Activated T-helper 1 cell treated with anti-CD3 and anti-CD28 coated beads, Interleukin-12 subunit alpha, Interleukin-12 subunit beta, Interleukin-2, Interleukin-4 antibody, amounts not matched to agents 30 ng/mL and 10 ng/mL and 1 ng/mL, durations not matched to agents 14 hours and 24 hours and 36 hours (primary cell): ENCODE results near the gene KDM5A. TPM values are rescaled to one million over a fixed set of nuclear protein-coding genes. Genes with fewer than 3 reads are reported as not detected.
"Not testable (repeated sequence)": the region's sequence is repeated elsewhere in the genome, so short reads cannot be mapped to it uniquely, and the experiment has no call there.

Experiments used
- DNase-seq: peaks from one replicate; pipeline ENCODE4 v3.0.0; 2021; ENCODE audit warnings: low spot score
- H3K27ac Mint-ChIP-seq: one replicate; pipeline ENCODE4 v1.8.0; 2021; ENCODE audit warnings: mild to moderate bottlenecking, mixed read lengths
- H3K27me3 Mint-ChIP-seq: one replicate; pipeline ENCODE4 v1.8.0; 2022; ENCODE audit warnings: mild to moderate bottlenecking, moderate library complexity, mixed read lengths; ENCODE audit not compliant: insufficient read depth
- H3K36me3 Mint-ChIP-seq: one replicate; pipeline ENCODE4 v1.8.0; 2021; ENCODE audit warnings: low read depth, mixed read lengths
- H3K4me1 Mint-ChIP-seq: one replicate; pipeline ENCODE4 v1.8.0; 2021; ENCODE audit warnings: low read depth, mixed read lengths
- H3K4me3 Mint-ChIP-seq: one replicate; pipeline ENCODE4 v1.8.0; 2021; ENCODE audit warnings: mild to moderate bottlenecking, moderate library complexity, mixed read lengths
- H3K9me3 Mint-ChIP-seq: one replicate; pipeline ENCODE4 v1.8.0; 2021; ENCODE audit warnings: mixed read lengths
- intact Hi-C: fragments of 100-400 bp; cut with micrococcal nuclease; formaldehyde crosslinking; loops from one replicate; pipeline ENCODE4 v1.15.1; 2024
- total RNA-seq: library from RNA; stranded (reverse); gene quantifications from 2 replicates; pipeline ENCODE4 v1.2.3, GENCODE V29; 2022

The KDM5A gene
- total RNA-seq, 1 donor from 2014 or later: 81.2 TPM

DNA sequence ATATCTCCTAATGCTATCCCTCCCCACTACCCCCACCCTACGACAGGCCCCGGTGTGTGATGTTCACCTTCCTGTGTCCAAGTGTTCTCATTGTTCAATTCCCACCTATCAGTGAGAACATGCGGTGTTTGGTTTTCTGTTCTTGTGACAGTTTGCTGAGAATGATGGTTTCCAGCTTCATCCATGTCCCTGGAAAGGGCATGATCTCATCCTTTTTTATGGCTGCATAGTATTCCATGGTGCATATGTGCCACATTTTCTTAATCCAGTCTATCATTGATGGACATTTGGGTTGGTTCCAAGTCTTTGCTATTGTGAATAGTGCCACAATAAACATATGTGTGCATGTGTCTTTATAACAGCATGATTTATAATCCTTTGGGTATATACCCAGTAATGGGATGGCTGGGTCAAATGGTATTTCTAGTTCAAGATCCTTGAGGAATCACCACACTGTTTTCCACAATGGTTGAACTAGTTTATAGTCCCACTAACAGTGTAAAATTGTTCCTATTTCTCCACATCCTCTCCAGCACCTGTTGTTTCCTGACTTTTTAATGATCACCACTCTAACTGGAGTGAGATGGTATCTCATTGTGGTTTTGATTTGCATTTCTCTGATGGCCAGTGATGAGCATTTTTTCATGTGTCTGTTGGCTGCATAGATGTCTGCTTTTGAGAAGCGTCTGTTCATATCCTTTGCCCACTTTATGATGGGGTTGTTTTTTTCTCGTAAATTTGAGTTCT, 18.2 kb downstream of the KDM5A start:
- H3K4me3 Mint-ChIP-seq, DNase-seq, H3K4me1 Mint-ChIP-seq, intact Hi-C loops, H3K27me3 Mint-ChIP-seq, H3K27ac Mint-ChIP-seq: not testable (repeated sequence)
- Mint-ChIP-seq H3K9me3 (peaks cover 13% of the 10 kb centered on the region), H3K36me3 (peaks cover 68% of the 10 kb centered on the region)

- H3K27ac Mint-ChIP-seq: no peak overlapping the region
- no peak for DNase-seq
- H3K36me3 Mint-ChIP-seq: peaks cover 60% of the 10 kb centered on the region
- peaks cover 8% of the 10 kb centered on the region for H3K9me3 Mint-ChIP-seq
- intact Hi-C loops: no loop called here
- no peaks in the 10 kb centered on the region for H3K4me1 Mint-ChIP-seq
- H3K27me3 Mint-ChIP-seq: no peaks in the 10 kb centered on the region
- no peak overlapping the region for H3K4me3 Mint-ChIP-seq
Measured at GRCh38 chr12:367972-368371, 21.1 kb downstream of the KDM5A start.

GRCh38 chr12:366820-367219, 22.3 kb downstream of the KDM5A start:
- DNase-seq: no peak
- peaks cover 60% of the 10 kb centered on the region for H3K36me3 Mint-ChIP-seq
- intact Hi-C loops: no loop called here
- H3K27me3 Mint-ChIP-seq: no peaks in the 10 kb centered on the region
- no peak overlapping the region for H3K27ac Mint-ChIP-seq
- no peak overlapping the region for H3K4me3 Mint-ChIP-seq
- no peaks in the 10 kb centered on the region for H3K4me1 Mint-ChIP-seq
- H3K9me3 Mint-ChIP-seq: peaks cover 3% of the 10 kb centered on the region

GRCh38 chr12:359091-359490, 30.0 kb downstream of the KDM5A start:
- Mint-ChIP-seq H3K27me3 (no peaks in the 10 kb centered on the region), H3K4me1 (peaks cover 6% of the 10 kb centered on the region), H3K9me3 (no peaks in the 10 kb centered on the region), H3K36me3 (peaks cover 61% of the 10 kb centered on the region), H3K27ac (no peak overlapping the region), H3K4me3 (no peak overlapping the region)
- intact Hi-C loops: no loop called here
- no peak for DNase-seq

GRCh38 chr12:356276-356988, 32.7 kb downstream of the KDM5A start:
- intact Hi-C loops: no loop called here
- Mint-ChIP-seq H3K27ac (peak overlapping the region; percentile 46), H3K36me3 (peaks cover 52% of the 10 kb centered on the region)

GRCh38 chr12:351197-351596, 37.9 kb downstream of the KDM5A start:
- H3K27ac Mint-ChIP-seq, H3K9me3 Mint-ChIP-seq, H3K4me3 Mint-ChIP-seq, intact Hi-C loops, H3K4me1 Mint-ChIP-seq, H3K27me3 Mint-ChIP-seq, DNase-seq: not testable (repeated sequence)
- peaks cover 50% of the 10 kb centered on the region for H3K36me3 Mint-ChIP-seq

More at GRCh38 chr12:356276-356988, 32.7 kb downstream of the KDM5A start:
- Mint-ChIP-seq H3K9me3 (no peaks in the 10 kb centered on the region), H3K4me1 (peaks cover 6% of the 10 kb centered on the region), H3K27me3 (no peaks in the 10 kb centered on the region), H3K4me3 (no peak overlapping the region)
- no peak for DNase-seq

- H3K9me3 Mint-ChIP-seq, H3K4me3 Mint-ChIP-seq, H3K27me3 Mint-ChIP-seq, H3K27ac Mint-ChIP-seq, intact Hi-C loops, DNase-seq: not testable (repeated sequence)
- peaks cover 49% of the 10 kb centered on the region for H3K36me3 Mint-ChIP-seq
- peaks cover 11% of the 10 kb centered on the region for H3K4me1 Mint-ChIP-seq
Measured at GRCh38 chr12:349625-350024, 39.5 kb downstream of the KDM5A start.

DNA sequence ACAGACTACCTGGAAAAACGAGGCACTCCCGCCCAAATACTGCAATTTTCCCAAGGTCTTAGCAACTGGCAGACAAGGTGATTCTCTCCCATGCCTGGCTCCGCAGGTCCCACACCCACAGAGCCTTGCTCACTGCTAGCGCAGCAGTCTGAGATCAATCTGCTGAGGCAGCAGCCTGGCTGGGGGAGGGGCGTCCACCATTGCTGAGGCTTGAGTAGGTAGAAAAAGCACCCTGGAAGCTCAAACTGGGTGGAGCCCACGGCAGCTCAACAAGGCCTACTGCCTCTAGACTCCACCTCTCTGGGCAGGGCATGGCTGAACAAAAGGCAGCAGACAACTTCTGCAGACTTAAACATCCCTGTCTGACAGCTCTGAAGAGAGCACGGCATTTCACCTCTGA, 46.1 kb downstream of the KDM5A start:
- H3K4me3 Mint-ChIP-seq, intact Hi-C loops, H3K27ac Mint-ChIP-seq, H3K9me3 Mint-ChIP-seq, DNase-seq, H3K27me3 Mint-ChIP-seq: not testable (repeated sequence)
- peaks cover 16% of the 10 kb centered on the region for H3K4me1 Mint-ChIP-seq
- H3K36me3 Mint-ChIP-seq: peaks cover 52% of the 10 kb centered on the region

DNA sequence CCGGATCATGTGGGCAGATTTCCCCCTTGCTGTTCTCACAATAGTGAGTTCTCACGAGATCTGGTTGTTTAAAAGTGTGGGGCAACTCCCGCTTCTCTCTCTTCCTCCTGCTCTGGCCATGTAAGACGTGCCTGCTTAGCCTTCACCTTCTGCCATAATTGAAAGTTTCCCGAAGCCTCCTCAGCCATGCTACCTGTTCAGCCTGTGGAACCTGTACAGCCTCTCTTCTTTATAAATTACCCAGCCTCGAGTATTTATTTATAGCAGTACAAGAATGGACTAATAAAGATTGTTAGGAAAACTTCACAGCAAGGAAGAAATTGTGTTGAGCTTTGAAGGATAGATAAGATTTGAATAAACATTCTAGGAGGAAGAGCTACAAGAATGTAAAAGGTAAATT, 52.1 kb downstream of the KDM5A start:
- intact Hi-C loops: no loop called here
- Mint-ChIP-seq H3K4me3 (no peak overlapping the region), H3K9me3 (no peaks in the 10 kb centered on the region), H3K36me3 (peaks cover 46% of the 10 kb centered on the region), H3K27me3 (no peaks in the 10 kb centered on the region), H3K4me1 (peaks cover 4% of the 10 kb centered on the region), H3K27ac (no peak overlapping the region)
- DNase-seq: no peak

DNA sequence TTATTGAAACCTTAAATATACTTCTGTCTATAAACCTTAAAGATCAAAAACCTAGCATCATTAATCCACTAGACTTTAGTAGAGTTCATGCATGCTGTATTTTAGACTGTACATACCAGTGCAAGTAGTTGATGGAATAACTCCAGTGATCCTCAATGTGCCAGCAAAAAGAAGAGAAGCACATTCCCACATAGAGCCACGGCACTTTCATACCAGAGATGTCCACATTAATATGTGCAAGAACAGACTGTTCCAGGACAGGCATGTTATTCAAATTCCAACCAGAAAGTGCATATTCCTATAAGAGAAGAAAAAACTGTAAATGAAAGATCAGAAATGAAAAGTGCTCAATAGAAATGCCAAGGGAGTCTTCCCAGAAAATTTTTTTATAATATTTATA, 55.0 kb downstream of the KDM5A start:
- no peaks in the 10 kb centered on the region for H3K9me3 Mint-ChIP-seq
- H3K27me3 Mint-ChIP-seq: no peaks in the 10 kb centered on the region
- DNase-seq: no peak
- H3K4me3 Mint-ChIP-seq: no peak overlapping the region
- intact Hi-C loops: no loop called here
- no peak overlapping the region for H3K27ac Mint-ChIP-seq
- H3K4me1 Mint-ChIP-seq: peaks cover 9% of the 10 kb centered on the region
- H3K36me3 Mint-ChIP-seq: peaks cover 40% of the 10 kb centered on the region

DNA sequence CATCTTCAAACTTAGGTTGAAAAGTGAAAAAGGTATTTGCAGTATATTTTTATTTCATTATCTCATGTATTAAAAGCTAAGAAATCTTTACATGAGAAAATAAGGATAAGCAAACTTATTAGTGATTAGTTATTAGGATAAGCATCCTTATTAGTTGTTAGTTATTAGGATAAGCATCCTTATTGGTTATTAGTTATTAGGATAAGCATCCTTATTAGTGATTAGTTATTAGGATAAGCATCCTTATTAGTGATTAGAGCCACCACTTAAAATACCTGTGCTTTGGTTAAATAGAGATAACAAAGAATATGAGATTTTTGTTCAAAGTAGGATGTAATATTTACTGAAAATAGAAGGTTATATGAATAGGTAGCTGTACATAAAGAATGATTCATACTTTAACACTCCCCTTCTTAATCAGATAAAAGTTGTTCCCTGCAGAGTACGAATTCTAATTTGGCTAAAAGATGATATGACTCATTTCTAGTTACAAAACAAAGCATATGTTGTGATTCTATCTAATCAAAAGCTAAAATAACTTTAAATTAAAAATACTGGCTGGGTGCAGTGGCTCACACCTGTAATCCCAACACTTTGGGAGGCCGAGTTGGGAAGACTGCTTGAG, 56.4 kb downstream of the KDM5A start:
- no peaks in the 10 kb centered on the region for H3K9me3 Mint-ChIP-seq
- DNase-seq: no peak
- no peak overlapping the region for H3K4me3 Mint-ChIP-seq
- H3K27me3 Mint-ChIP-seq: no peaks in the 10 kb centered on the region
- H3K27ac Mint-ChIP-seq: no peak overlapping the region
- intact Hi-C loops: no loop called here
- peaks cover 9% of the 10 kb centered on the region for H3K4me1 Mint-ChIP-seq
- peaks cover 40% of the 10 kb centered on the region for H3K36me3 Mint-ChIP-seq

GRCh38 chr12:331287-331686, 57.8 kb downstream of the KDM5A start:
- intact Hi-C loops: no loop called here
- DNase-seq: no peak
- peaks cover 42% of the 10 kb centered on the region for H3K36me3 Mint-ChIP-seq
- H3K4me3 Mint-ChIP-seq: no peak overlapping the region
- H3K27ac Mint-ChIP-seq: no peak overlapping the region
- peaks cover 11% of the 10 kb centered on the region for H3K4me1 Mint-ChIP-seq
- H3K9me3 Mint-ChIP-seq: no peaks in the 10 kb centered on the region
- no peaks in the 10 kb centered on the region for H3K27me3 Mint-ChIP-seq

- no peaks in the 10 kb centered on the region for H3K9me3 Mint-ChIP-seq
- intact Hi-C loops: no loop called here
- no peak for DNase-seq
- peak overlapping the region; percentile 55 for H3K27ac Mint-ChIP-seq
- peaks cover 13% of the 10 kb centered on the region for H3K4me1 Mint-ChIP-seq
- H3K4me3 Mint-ChIP-seq: no peak overlapping the region
- H3K36me3 Mint-ChIP-seq: peaks cover 46% of the 10 kb centered on the region
- H3K27me3 Mint-ChIP-seq: no peaks in the 10 kb centered on the region
Measured at GRCh38 chr12:325906-326305, 63.2 kb downstream of the KDM5A start.
